Right lobe of liver (tissue), 6 donors: ENCODE data around the gene NOL4L. TPM values are rescaled to one million over a fixed set of nuclear protein-coding genes. Genes with fewer than 3 reads are reported as not detected.
A peak's percentile ranks its signal among the peaks of the same experiment; 100 is the strongest.

Experiments
- ATAC-seq, 4 donors: fragments of 200-7000 bp; cut with Tn5 transposase; one replicate each; pipeline ENCODE4 v1.9.1; 2020; ENCODE audit warnings: mild to moderate bottlenecking in 4 of 4, moderate library complexity in 4 of 4
- DNase-seq, 3 donors: peaks; one replicate each; pipeline ENCODE4 v3.0.0-alpha.2; 2020
- H3K27ac ChIP-seq, 3 donors: fragments of 200-600 bp; one replicate each; pipeline ENCODE4 v1.8.0; 2022
- H3K27me3 ChIP-seq, 2 donors: fragments of 200-600 bp; one replicate each; pipeline ENCODE4 v1.8.0; 2022
- H3K36me3 ChIP-seq, 4 donors: fragments of 200-600 bp; sonication (generic) in 1 of 4; one replicate each; pipeline versions ENCODE4 v1.5.1 to v1.8.0; 2017 to 2022; ENCODE audit warnings: control low read depth in 1 of 4
- H3K4me1 ChIP-seq, 4 donors: fragments of 200-600 bp; sonication (generic) in 1 of 4; one replicate each; pipeline versions ENCODE4 v1.5.1 to v1.8.0; 2017 to 2022; ENCODE audit warnings: control low read depth in 1 of 4
- H3K4me3 ChIP-seq, 3 donors: fragments of 200-600 bp; one replicate each; pipeline ENCODE4 v1.8.0; 2022
- H3K9me3 ChIP-seq, 4 donors: fragments of 200-600 bp; sonication (generic) in 1 of 4; one replicate each; pipeline versions ENCODE4 v1.5.1 to v1.8.0; 2017 to 2022; ENCODE audit warnings: control low read depth in 1 of 4
- POLR2A ChIP-seq: fragments of 450-650 bp; IDR thresholded peaks from one replicate; pipeline ENCODE4 v1.6.1; 2017; ENCODE audit warnings: antibody characterized with exemption, mild to moderate bottlenecking
- WGBS: methylation state at CpG from one replicate; pipeline ENCODE4 v1.1.6; 2018; ENCODE audit warnings: low coverage, low lambda C conversion rate; ENCODE audit not compliant: insufficient coverage; ENCODE audit errors: missing lambda C conversion rate; 5-methylcytosine and 5-hydroxymethylcytosine counted together
- intact Hi-C, 2 donors: fragments of 100-400 bp; cut with DNase I; formaldehyde crosslinking; loops; one replicate each; pipeline versions ENCODE4 v1.11.2 to v1.14.1; 2022
- total RNA-seq, 6 experiments: library from RNA; depleted of rRNA in 2 of 6; stranded (reverse); fragments of >200 nt in 2 of 6; fragmentation: NEBNext Ultra II Directional in 3 of 6; extraction: Animal tissue kit (Norgen Biotek cat#: 25700) in 3 of 6; gene quantifications; one replicate each; pipeline versions ENCODE4 v1.1.0 to v1.2.4, GENCODE V29; 2016 to 2023
- TF ChIP-seq, protein P1 (sequence below), 4 donors: fragments of 200-600 bp in 3 of 4; fragments of 450-650 bp in 1 of 4; IDR thresholded peaks; one replicate each; pipeline versions ENCODE4 v1.5.1 to v1.8.0; 2016 to 2022; ENCODE audit warnings: antibody characterized with exemption in 4 of 4, mild to moderate bottlenecking in 2 of 4
- donor health status: DM: no; HTN: yes; CAD: no.
- donor health status: DM: no; HTN: no; CAD: no.
- donor health status: DM: no; HTN: no; CAD: no.
- donor health status: DM: no; HTN: yes; CAD: no.
- donor health status: DM: no; HTN: yes; CAD: no.

Gene NOL4L
- total RNA-seq, 6 experiments from 2014 or later: 4.3 to 6.5 (median 5.7) TPM

DNA sequence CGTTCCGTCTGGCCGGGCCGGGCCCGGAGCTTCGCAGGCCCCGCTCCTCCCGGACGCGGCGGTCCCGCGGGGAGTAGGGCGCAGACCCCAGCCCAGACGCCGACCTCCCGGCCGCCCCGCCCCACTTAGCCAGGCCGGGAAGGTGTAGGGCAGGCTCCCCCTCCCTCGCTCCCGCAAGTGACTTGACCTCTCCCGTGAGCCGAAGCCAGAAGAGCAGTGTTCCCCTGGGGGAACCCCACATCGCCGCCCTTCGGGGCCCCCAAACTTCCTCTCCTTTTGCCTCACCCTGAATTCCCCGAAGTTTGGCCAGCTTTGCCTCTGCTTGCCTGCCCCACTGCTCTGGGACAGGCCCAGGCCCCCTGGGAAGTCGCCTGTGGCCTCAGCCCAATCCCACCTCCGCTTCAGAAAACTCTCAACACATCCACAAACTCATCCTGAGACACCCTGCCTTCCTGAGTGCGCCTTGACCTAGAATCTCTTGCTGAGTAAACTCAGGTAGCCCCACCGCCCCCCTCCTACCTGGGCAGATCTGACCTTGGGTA, 524 bp upstream of the NOL4L start:
- no peaks in the 10 kb centered on the region for H3K9me3 ChIP-seq
- ATAC-seq: no peak
- TF ChIP-seq, protein P1, sequence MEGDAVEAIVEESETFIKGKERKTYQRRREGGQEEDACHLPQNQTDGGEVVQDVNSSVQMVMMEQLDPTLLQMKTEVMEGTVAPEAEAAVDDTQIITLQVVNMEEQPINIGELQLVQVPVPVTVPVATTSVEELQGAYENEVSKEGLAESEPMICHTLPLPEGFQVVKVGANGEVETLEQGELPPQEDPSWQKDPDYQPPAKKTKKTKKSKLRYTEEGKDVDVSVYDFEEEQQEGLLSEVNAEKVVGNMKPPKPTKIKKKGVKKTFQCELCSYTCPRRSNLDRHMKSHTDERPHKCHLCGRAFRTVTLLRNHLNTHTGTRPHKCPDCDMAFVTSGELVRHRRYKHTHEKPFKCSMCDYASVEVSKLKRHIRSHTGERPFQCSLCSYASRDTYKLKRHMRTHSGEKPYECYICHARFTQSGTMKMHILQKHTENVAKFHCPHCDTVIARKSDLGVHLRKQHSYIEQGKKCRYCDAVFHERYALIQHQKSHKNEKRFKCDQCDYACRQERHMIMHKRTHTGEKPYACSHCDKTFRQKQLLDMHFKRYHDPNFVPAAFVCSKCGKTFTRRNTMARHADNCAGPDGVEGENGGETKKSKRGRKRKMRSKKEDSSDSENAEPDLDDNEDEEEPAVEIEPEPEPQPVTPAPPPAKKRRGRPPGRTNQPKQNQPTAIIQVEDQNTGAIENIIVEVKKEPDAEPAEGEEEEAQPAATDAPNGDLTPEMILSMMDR (IDR thresholded peaks at IDR 0.05): no peak
- no peak for TF ChIP-seq POLR2A
- no peak overlapping the region for H3K27ac ChIP-seq
- intact Hi-C loops: no loop called here
- H3K4me1 ChIP-seq: peaks cover 0 to 4% (median 0%) of the 10 kb centered on the region in 4 donors
- WGBS: 79% methylated on average over 2 of the region's 32 CpGs
- H3K4me3 ChIP-seq: no peak overlapping the region
- H3K27me3 ChIP-seq: no peaks in the 10 kb centered on the region
- DNase-seq: no peak
- no peaks in the 10 kb centered on the region for H3K36me3 ChIP-seq

DNA sequence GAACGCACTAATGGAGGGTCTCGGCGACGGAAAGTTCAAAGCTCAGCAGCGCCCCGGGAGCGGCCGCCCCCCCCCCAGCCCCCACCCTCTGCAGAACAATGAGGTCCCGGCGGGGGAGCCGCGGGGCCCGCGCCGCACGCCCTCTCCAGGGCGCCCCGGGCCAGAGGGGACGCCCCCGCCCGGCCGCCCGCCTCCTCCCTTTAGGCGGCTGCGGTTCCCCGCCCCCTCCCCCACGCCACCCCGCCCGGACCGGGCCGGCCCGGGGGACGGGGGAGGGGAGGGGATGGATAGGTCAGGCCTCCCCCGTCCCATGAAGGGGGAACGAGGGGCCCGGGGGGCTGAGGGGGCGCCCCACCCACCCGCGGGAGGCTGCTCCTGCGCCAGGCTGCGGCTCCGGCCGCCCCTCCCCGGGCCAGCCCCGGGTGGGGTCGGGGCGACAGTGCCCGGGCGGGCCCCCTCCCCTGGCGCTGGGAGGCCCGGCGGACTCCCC, 1.5 kb downstream of the NOL4L start:
- Histone ChIP-seq H3K9me3 (no peaks in the 10 kb centered on the region), H3K27me3 (no peaks in the 10 kb centered on the region), H3K4me3 (peak overlapping the region; percentile 26 to 56 (median 27)), H3K4me1 (peaks cover 0 to 4% (median 0%) of the 10 kb centered on the region in 4 donors), H3K36me3 (no peaks in the 10 kb centered on the region), H3K27ac (no peak overlapping the region)
- intact Hi-C loops: no loop called here
- WGBS: 0% methylated on average over 1 of the region's 52 CpGs
- TF ChIP-seq, protein P1 (IDR thresholded peaks at IDR 0.05): no peak
- TF ChIP-seq POLR2A: no peak
- no peak for DNase-seq
- peak in 1 of 4 donors; percentile 4 for ATAC-seq

GRCh38 chr20:32582659-32583580, 2.2 kb downstream of the NOL4L start:
- no peaks in the 10 kb centered on the region for H3K36me3 ChIP-seq
- no peaks in the 10 kb centered on the region for H3K27me3 ChIP-seq
- 0% methylated on average over 1 of the region's 91 CpGs for WGBS
- peak in 3 of 4 donors; percentile 7 to 36 (median 26) for ATAC-seq
- TF ChIP-seq, protein P1 (IDR thresholded peaks at IDR 0.05): no peak
- TF ChIP-seq POLR2A: no peak
- peak overlapping the region in 1 of 3 donors; percentile 33 for H3K27ac ChIP-seq
- DNase-seq: no peak
- no peaks in the 10 kb centered on the region for H3K9me3 ChIP-seq
- H3K4me3 ChIP-seq: peak overlapping the region; percentile 26 to 56 (median 27)
- intact Hi-C loops: no loop called here
- peaks cover 0 to 4% (median 0%) of the 10 kb centered on the region in 4 donors for H3K4me1 ChIP-seq

- DNase-seq (no peak), ATAC-seq (no peak)
- no peaks in the 10 kb centered on the region for H3K9me3 ChIP-seq
- TF ChIP-seq, protein P1 (IDR thresholded peaks at IDR 0.05): no peak
- no peak for TF ChIP-seq POLR2A
- H3K27ac ChIP-seq: no peak overlapping the region
- H3K4me1 ChIP-seq: peaks cover 0 to 4% (median 0%) of the 10 kb centered on the region in 4 donors
- intact Hi-C loops: no loop called here
- H3K27me3 ChIP-seq: no peaks in the 10 kb centered on the region
- H3K36me3 ChIP-seq: no peaks in the 10 kb centered on the region
- no peak overlapping the region for H3K4me3 ChIP-seq
- 71% methylated on average over 1 of the region's 20 CpGs for WGBS
Measured at GRCh38 chr20:32581839-32582658, 3.1 kb downstream of the NOL4L start.
